ENCODE data around the gene GLIPR2.

The GLIPR2 gene

GRCh38 chr9:36132086-36132485 is 4.4 kb upstream of the GLIPR2 start:
- H3K27ac Mint-ChIP-seq = no peak overlapping the region
- peaks cover 13% of the 10 kb centered on the region for H3K4me1 Mint-ChIP-seq (ENCODE audit: low read depth)
- peaks cover under 1% of the 10 kb centered on the region for H3K36me3 Mint-ChIP-seq (ENCODE audit: low read depth)
- no peak overlapping the region for H3K4me3 Mint-ChIP-seq
- peaks cover 27% of the 10 kb centered on the region for H3K27me3 Mint-ChIP-seq (ENCODE audit: low read depth)
- no peaks in the 10 kb centered on the region for H3K9me3 Mint-ChIP-seq

GRCh38 chr9:36134761-36135505 is 1.6 kb upstream of the GLIPR2 start:
- Mint-ChIP-seq H3K36me3 (ENCODE audit: low read depth) (peaks cover 8% of the 10 kb centered on the region), H3K27me3 (ENCODE audit: low read depth) (peaks cover 36% of the 10 kb centered on the region), H3K4me1 (ENCODE audit: low read depth) (peaks cover 29% of the 10 kb centered on the region), H3K27ac (no peak overlapping the region), H3K4me3 (peak overlapping the region; percentile 37), H3K9me3 (no peaks in the 10 kb centered on the region)

GRCh38 chr9:36135741-36136271 is 727 bp upstream of the GLIPR2 start:
- H3K27me3 Mint-ChIP-seq (ENCODE audit: low read depth) = peaks cover 36% of the 10 kb centered on the region
- peak overlapping the region; percentile 82 for H3K27ac Mint-ChIP-seq
- H3K4me1 Mint-ChIP-seq (ENCODE audit: low read depth) = peaks cover 36% of the 10 kb centered on the region
- H3K9me3 Mint-ChIP-seq = no peaks in the 10 kb centered on the region
- peak overlapping the region; percentile 74 for H3K4me3 Mint-ChIP-seq
- peaks cover 14% of the 10 kb centered on the region for H3K36me3 Mint-ChIP-seq (ENCODE audit: low read depth)

- H3K36me3 Mint-ChIP-seq (ENCODE audit: low read depth) = peaks cover 14% of the 10 kb centered on the region
- H3K27ac Mint-ChIP-seq = peak overlapping the region; percentile 73
- H3K4me1 Mint-ChIP-seq (ENCODE audit: low read depth) = peaks cover 47% of the 10 kb centered on the region
- H3K27me3 Mint-ChIP-seq (ENCODE audit: low read depth) = peaks cover 35% of the 10 kb centered on the region
- peak overlapping the region; percentile 96 for H3K4me3 Mint-ChIP-seq
- no peaks in the 10 kb centered on the region for H3K9me3 Mint-ChIP-seq
Measured at GRCh38 chr9:36136894-36137391, 410 bp downstream of the GLIPR2 start.

- Mint-ChIP-seq H3K27ac (peak overlapping the region; percentile 73), H3K4me3 (peak overlapping the region; percentile 96), H3K27me3 (ENCODE audit: low read depth) (peaks cover 32% of the 10 kb centered on the region), H3K4me1 (ENCODE audit: low read depth) (peaks cover 51% of the 10 kb centered on the region), H3K9me3 (no peaks in the 10 kb centered on the region), H3K36me3 (ENCODE audit: low read depth) (peaks cover 14% of the 10 kb centered on the region)
Measured at GRCh38 chr9:36137392-36138004, 965 bp downstream of the GLIPR2 start.

- H3K4me3 Mint-ChIP-seq = peak overlapping the region; percentile 96
- no peak overlapping the region for H3K27ac Mint-ChIP-seq
- peaks cover 20% of the 10 kb centered on the region for H3K36me3 Mint-ChIP-seq (ENCODE audit: low read depth)
- H3K27me3 Mint-ChIP-seq (ENCODE audit: low read depth) = peaks cover 31% of the 10 kb centered on the region
- H3K4me1 Mint-ChIP-seq (ENCODE audit: low read depth) = peaks cover 61% of the 10 kb centered on the region
- no peaks in the 10 kb centered on the region for H3K9me3 Mint-ChIP-seq
Measured at GRCh38 chr9:36138496-36138895, 2.0 kb downstream of the GLIPR2 start.

GRCh38 chr9:36138901-36139300 is 2.4 kb downstream of the GLIPR2 start:
- Mint-ChIP-seq H3K27me3 (ENCODE audit: low read depth) (peaks cover 27% of the 10 kb centered on the region), H3K36me3 (ENCODE audit: low read depth) (peaks cover 23% of the 10 kb centered on the region), H3K4me3 (peak overlapping the region; percentile 0), H3K9me3 (no peaks in the 10 kb centered on the region), H3K27ac (no peak overlapping the region), H3K4me1 (ENCODE audit: low read depth) (peaks cover 65% of the 10 kb centered on the region)

GRCh38 chr9:36140086-36141084 is 3.9 kb downstream of the GLIPR2 start:
- Mint-ChIP-seq H3K36me3 (ENCODE audit: low read depth) (peaks cover 34% of the 10 kb centered on the region), H3K9me3 (peaks cover 3% of the 10 kb centered on the region), H3K4me1 (ENCODE audit: low read depth) (peaks cover 80% of the 10 kb centered on the region), H3K27ac (peak overlapping the region; percentile 82), H3K27me3 (ENCODE audit: low read depth) (peaks cover 17% of the 10 kb centered on the region), H3K4me3 (peak overlapping the region; percentile 71)

- Mint-ChIP-seq H3K27me3 (ENCODE audit: low read depth) (peaks cover 11% of the 10 kb centered on the region), H3K9me3 (peaks cover 12% of the 10 kb centered on the region), H3K36me3 (ENCODE audit: low read depth) (peaks cover 43% of the 10 kb centered on the region), H3K4me3 (no peak overlapping the region), H3K27ac (peak overlapping the region; percentile 45), H3K4me1 (ENCODE audit: low read depth) (peaks cover 86% of the 10 kb centered on the region)
Measured at GRCh38 chr9:36141288-36141687, 4.8 kb downstream of the GLIPR2 start.

GRCh38 chr9:36141761-36142160 is 5.2 kb downstream of the GLIPR2 start:
- H3K4me3 Mint-ChIP-seq = no peak overlapping the region
- H3K4me1 Mint-ChIP-seq (ENCODE audit: low read depth) = peaks cover 87% of the 10 kb centered on the region
- H3K27ac Mint-ChIP-seq = peak overlapping the region; percentile 52
- peaks cover 45% of the 10 kb centered on the region for H3K36me3 Mint-ChIP-seq (ENCODE audit: low read depth)
- H3K27me3 Mint-ChIP-seq (ENCODE audit: low read depth) = peaks cover 11% of the 10 kb centered on the region
- H3K9me3 Mint-ChIP-seq = peaks cover 14% of the 10 kb centered on the region

- Mint-ChIP-seq H3K27me3 (ENCODE audit: low read depth) (peaks cover 3% of the 10 kb centered on the region), H3K36me3 (ENCODE audit: low read depth) (peaks cover 50% of the 10 kb centered on the region), H3K9me3 (peaks cover 19% of the 10 kb centered on the region), H3K27ac (peak overlapping the region; percentile 92), H3K4me3 (peak overlapping the region; percentile 84), H3K4me1 (ENCODE audit: low read depth) (peaks cover 88% of the 10 kb centered on the region)
Measured at GRCh38 chr9:36142510-36143244, 6.1 kb downstream of the GLIPR2 start.

GRCh38 chr9:36143245-36143641 is 6.7 kb downstream of the GLIPR2 start:
- Mint-ChIP-seq H3K27me3 (ENCODE audit: low read depth) (no peaks in the 10 kb centered on the region), H3K4me3 (peak overlapping the region; percentile 84), H3K4me1 (ENCODE audit: low read depth) (peaks cover 87% of the 10 kb centered on the region), H3K36me3 (ENCODE audit: low read depth) (peaks cover 52% of the 10 kb centered on the region), H3K9me3 (peaks cover 19% of the 10 kb centered on the region), H3K27ac (peak overlapping the region; percentile 92)
